ENCODE data around the gene SEC14L5. TPM values are rescaled to one million over a fixed set of nuclear protein-coding genes. Genes with fewer than 3 reads are reported as not detected.

The SEC14L5 gene
- total and polyA plus RNA-seq, 5 donors: 0.57 to 3.8 (median 1.4) TPM

GRCh38 chr16:5062051-5062450 is 103.9 kb downstream of the SEC14L5 start:
- H3K4me3 ChIP-seq (ENCODE audit: low read length): no peak overlapping the region
- ATAC-seq: no peak
- no peaks in the 10 kb centered on the region for H3K9me3 ChIP-seq (ENCODE audit: control insufficient read depth, low read length)
- H3K4me1 ChIP-seq (ENCODE audit: control insufficient read depth, insufficient read depth, low read length): no peaks in the 10 kb centered on the region
- DNase-seq: no peak
- WGBS: 81% methylated on average over 11 of the region's 11 CpGs
- intact Hi-C loops (cut with DNase I): no loop called here
- H3K27me3 ChIP-seq (ENCODE audit: control insufficient read depth, insufficient read depth): no peaks in the 10 kb centered on the region
- no peak overlapping the region for H3K27ac ChIP-seq (ENCODE audit: low read length)

- H3K9me3 ChIP-seq (ENCODE audit: control insufficient read depth, low read length): no peaks in the 10 kb centered on the region
- H3K27ac ChIP-seq (ENCODE audit: low read length): no peak overlapping the region
- 59% methylated on average over 19 of the region's 19 CpGs for WGBS
- no peak overlapping the region for H3K4me3 ChIP-seq (ENCODE audit: low read length)
- ATAC-seq (no peak), DNase-seq (no peak)
- no peaks in the 10 kb centered on the region for H3K4me1 ChIP-seq (ENCODE audit: control insufficient read depth, insufficient read depth, low read length)
- intact Hi-C loops (cut with DNase I): no loop called here
- no peaks in the 10 kb centered on the region for H3K27me3 ChIP-seq (ENCODE audit: control insufficient read depth, insufficient read depth)
These were observed 104.9 kb downstream of the SEC14L5 start for GRCh38 chr16:5062790-5063765.

- intact Hi-C loops (cut with DNase I): no loop called here
- ATAC-seq: no peak
- 65% methylated on average over 7 of the region's 7 CpGs for WGBS
- Histone ChIP-seq H3K4me3 (ENCODE audit: low read length) (no peak overlapping the region), H3K4me1 (ENCODE audit: control insufficient read depth, insufficient read depth, low read length) (no peaks in the 10 kb centered on the region), H3K27ac (ENCODE audit: low read length) (no peak overlapping the region), H3K9me3 (ENCODE audit: control insufficient read depth, low read length) (no peaks in the 10 kb centered on the region), H3K27me3 (ENCODE audit: control insufficient read depth, insufficient read depth) (no peaks in the 10 kb centered on the region)
- DNase-seq: no peak
These were observed 106.8 kb downstream of the SEC14L5 start for GRCh38 chr16:5064915-5065314.

- peak in 1 of 2 donors; percentile 62 for ATAC-seq
- Histone ChIP-seq H3K27ac (ENCODE audit: low read length) (no peak overlapping the region), H3K4me1 (ENCODE audit: control insufficient read depth, insufficient read depth, low read length) (no peaks in the 10 kb centered on the region), H3K27me3 (ENCODE audit: control insufficient read depth, insufficient read depth) (no peaks in the 10 kb centered on the region), H3K9me3 (ENCODE audit: control insufficient read depth, low read length) (no peaks in the 10 kb centered on the region), H3K4me3 (ENCODE audit: low read length) (no peak overlapping the region)
- WGBS: 49% methylated on average over 8 of the region's 8 CpGs
- DNase-seq: no peak
- intact Hi-C loops (cut with DNase I): no loop called here
These were observed 107.2 kb downstream of the SEC14L5 start for GRCh38 chr16:5065326-5065725.

- H3K27ac ChIP-seq (ENCODE audit: low read length): no peak within 1 kb of the TSS
- no peak within 1 kb of the TSS for H3K4me3 ChIP-seq (ENCODE audit: low read length)
- peak in 2 of 3 donors; percentile 77 for DNase-seq
- ATAC-seq: peak; percentile 58 to 73
- no peaks in the 10 kb centered on the region for H3K4me1 ChIP-seq (ENCODE audit: control insufficient read depth, insufficient read depth, low read length)
- intact Hi-C loops (cut with DNase I): no loop called here
- H3K27me3 ChIP-seq (ENCODE audit: control insufficient read depth, insufficient read depth): no peaks in the 10 kb centered on the region
- 47% methylated on average over 10 of the region's 10 CpGs for WGBS
- H3K9me3 ChIP-seq (ENCODE audit: control insufficient read depth, low read length): no peaks in the 10 kb centered on the region
These were observed 107.7 kb downstream of the SEC14L5 start, which contains the start of gene C16orf89 for GRCh38 chr16:5065813-5066212. C16orf89 (minus strand) TSS chr16:5065956; CDS start chr16:5065908, 48 bp downstream.

GRCh38 chr16:5066511-5066910 is 108.4 kb downstream of the SEC14L5 start:
- Histone ChIP-seq H3K27ac (ENCODE audit: low read length) (no peak overlapping the region), H3K9me3 (ENCODE audit: control insufficient read depth, low read length) (no peaks in the 10 kb centered on the region), H3K4me1 (ENCODE audit: control insufficient read depth, insufficient read depth, low read length) (no peaks in the 10 kb centered on the region), H3K27me3 (ENCODE audit: control insufficient read depth, insufficient read depth) (no peaks in the 10 kb centered on the region), H3K4me3 (ENCODE audit: low read length) (no peak overlapping the region)
- DNase-seq (no peak), ATAC-seq (no peak)
- intact Hi-C loops (cut with DNase I): no loop called here
- WGBS: 69% methylated on average over 6 of the region's 6 CpGs

Other genes starting within 250 kb of the SEC14L5 start
- gene ANKS3, start 224.1 kb upstream of the SEC14L5 start, total RNA-seq: 10 to 100 TPM in 3 of 4 donors, 1 to 10 TPM in 1; 8.9 to 13.5 (median 11.4) TPM
- 11.0 TPM for gene ANKS3, start 224.1 kb upstream of the SEC14L5 start, polyA plus RNA-seq
- gene DNAAF8, start 223.8 kb upstream of the SEC14L5 start, total RNA-seq: under 1 TPM in 3 of 4 donors, not detected in 1; 0.28 to 0.49 (median 0.38) TPM
- 1.3 TPM for gene DNAAF8, start 223.8 kb upstream of the SEC14L5 start, polyA plus RNA-seq
- 10 to 100 TPM in 1 of 4 donors, 1 to 10 TPM in 3; 6.8 to 10.7 (median 8.6) TPM for gene ZNF500, start 191.2 kb upstream of the SEC14L5 start, total RNA-seq
- gene ZNF500, start 191.2 kb upstream of the SEC14L5 start, polyA plus RNA-seq: 7.2 TPM
- gene SEPTIN12, start 170.0 kb upstream of the SEC14L5 start, total RNA-seq: under 1 TPM in 1 of 4 donors, not detected in 3; 0.64 TPM
- gene SEPTIN12, start 170.0 kb upstream of the SEC14L5 start, polyA plus RNA-seq: not detected
- gene SMIM22, start 163.0 kb upstream of the SEC14L5 start, total RNA-seq: not detected
- not detected for gene SMIM22, start 163.0 kb upstream of the SEC14L5 start, polyA plus RNA-seq
- 10 to 100 TPM; 55.0 to 76.4 (median 65.3) TPM for gene ROGDI, start 155.7 kb upstream of the SEC14L5 start, total RNA-seq
- gene ROGDI, start 155.7 kb upstream of the SEC14L5 start, polyA plus RNA-seq: 86.3 TPM
- gene GLYR1, start 111.0 kb upstream of the SEC14L5 start, total RNA-seq: 10 to 100 TPM; 69.9 to 84.4 (median 81.1) TPM
- 56.1 TPM for gene GLYR1, start 111.0 kb upstream of the SEC14L5 start, polyA plus RNA-seq
- gene UBN1, start 110.8 kb upstream of the SEC14L5 start, total RNA-seq: 10 to 100 TPM; 24.4 to 30.4 (median 27.4) TPM
- 16.5 TPM for gene UBN1, start 110.8 kb upstream of the SEC14L5 start, polyA plus RNA-seq
- 10 to 100 TPM in 2 of 4 donors, 1 to 10 TPM in 2; 3.9 to 19.1 (median 8.4) TPM for gene PPL, start 21.2 kb upstream of the SEC14L5 start, total RNA-seq
- 5.0 TPM for gene PPL, start 21.2 kb upstream of the SEC14L5 start, polyA plus RNA-seq
- gene NAGPA, start 75.6 kb downstream of the SEC14L5 start, total RNA-seq: 10 to 100 TPM in 1 of 4 donors, 1 to 10 TPM in 3; 6.0 to 10.0 (median 7.8) TPM
- gene NAGPA, start 75.6 kb downstream of the SEC14L5 start, polyA plus RNA-seq: 5.3 TPM
- 1 to 10 TPM; 3.2 to 9.7 (median 6.8) TPM for gene C16orf89, start 107.6 kb downstream of the SEC14L5 start, total RNA-seq
- 10.9 TPM for gene C16orf89, start 107.6 kb downstream of the SEC14L5 start, polyA plus RNA-seq
- gene ALG1, start 113.5 kb downstream of the SEC14L5 start, total RNA-seq: 10 to 100 TPM in 2 of 4 donors, 1 to 10 TPM in 2; 9.3 to 11.4 (median 10.1) TPM
- gene ALG1, start 113.5 kb downstream of the SEC14L5 start, polyA plus RNA-seq: 8.0 TPM
- gene EEF2KMT, start 139.5 kb downstream of the SEC14L5 start, total RNA-seq: 1 to 10 TPM; 4.6 to 6.9 (median 5.6) TPM
- 4.4 TPM for gene EEF2KMT, start 139.5 kb downstream of the SEC14L5 start, polyA plus RNA-seq